HG02678 (cell line): ENCODE data around the gene HDGF.

Source experiments
- ATAC-seq: cut with Tn5 transposase; IDR thresholded peaks from one replicate; pipeline ENCODE4 v1.9.1; 2021; ENCODE audit warnings: mild to moderate bottlenecking, moderate library complexity; ENCODE audit not compliant: unreplicated experiment

The HDGF gene

GRCh38 chr1:156746728-156747631, 4.5 kb downstream of the HDGF start:
- no peak for ATAC-seq

DNA sequence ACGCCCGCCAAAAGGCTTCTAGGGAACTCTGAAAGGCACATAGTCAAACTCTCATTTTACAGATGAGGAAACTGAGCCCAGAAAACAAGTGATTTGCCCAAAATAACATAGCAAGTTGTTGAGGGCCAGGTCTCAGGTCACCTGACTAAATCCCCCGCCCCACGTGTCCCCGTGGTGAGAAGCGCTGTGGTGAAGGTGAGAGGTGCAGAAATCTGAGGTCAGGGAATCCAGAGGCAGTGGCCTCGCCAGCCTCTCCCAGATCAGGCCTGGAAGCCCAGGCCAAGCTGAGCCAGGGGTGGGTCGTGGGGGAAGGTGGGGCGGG, 5.1 kb downstream of the HDGF start:
- ATAC-seq: no peak

- no peak for ATAC-seq
Observed at GRCh38 chr1:156745881-156746280, 5.6 kb downstream of the HDGF start.

GRCh38 chr1:156744786-156745419, 6.6 kb downstream of the HDGF start:
- no peak for ATAC-seq

GRCh38 chr1:156744344-156744743, 7.1 kb downstream of the HDGF start:
- ATAC-seq: no peak

GRCh38 chr1:156743367-156744302, 7.8 kb downstream of the HDGF start:
- ATAC-seq: no peak

DNA sequence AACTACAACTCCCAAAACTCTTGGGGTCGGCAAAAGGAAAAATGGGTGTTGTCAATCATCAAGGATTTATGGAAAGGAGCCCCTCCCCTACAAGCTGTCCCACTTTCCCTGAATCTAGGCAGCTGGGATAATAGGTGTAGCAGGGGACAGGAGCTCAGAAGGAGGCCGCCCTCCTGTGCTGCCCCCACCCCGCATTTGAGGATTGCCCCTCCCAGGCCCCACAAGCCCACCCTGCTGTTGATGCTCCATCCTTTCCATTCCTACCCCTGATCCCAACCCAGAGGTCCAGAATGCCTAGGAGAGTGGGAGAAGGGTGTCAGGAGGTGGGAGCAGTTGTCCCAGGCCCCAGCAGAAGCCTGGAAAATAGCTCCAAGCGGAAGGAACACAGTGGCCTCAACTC, 8.7 kb downstream of the HDGF start:
- ATAC-seq: no peak

DNA sequence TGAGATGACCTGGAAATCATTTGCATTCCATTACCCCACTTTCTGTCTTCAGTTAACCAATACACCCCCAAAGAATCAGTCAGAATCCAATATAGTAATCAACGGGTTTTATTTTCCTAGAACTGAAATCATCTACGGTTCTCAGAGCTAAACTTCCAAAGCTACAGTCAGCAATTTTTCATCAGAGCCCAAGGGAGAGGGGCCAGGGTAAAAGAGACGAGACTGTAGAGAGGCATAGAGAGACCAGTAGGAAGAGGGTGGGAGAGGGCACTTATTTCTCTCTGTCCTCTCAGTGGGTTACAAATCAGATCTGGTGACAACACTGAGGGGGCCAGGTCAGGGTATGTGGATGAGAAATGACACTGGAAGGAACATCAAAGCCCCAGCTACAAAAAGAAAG, 9.5 kb downstream of the HDGF start:
- no peak for ATAC-seq

- ATAC-seq: no peak
Observed at GRCh38 chr1:156741481-156741983, 9.9 kb downstream of the HDGF start.

DNA sequence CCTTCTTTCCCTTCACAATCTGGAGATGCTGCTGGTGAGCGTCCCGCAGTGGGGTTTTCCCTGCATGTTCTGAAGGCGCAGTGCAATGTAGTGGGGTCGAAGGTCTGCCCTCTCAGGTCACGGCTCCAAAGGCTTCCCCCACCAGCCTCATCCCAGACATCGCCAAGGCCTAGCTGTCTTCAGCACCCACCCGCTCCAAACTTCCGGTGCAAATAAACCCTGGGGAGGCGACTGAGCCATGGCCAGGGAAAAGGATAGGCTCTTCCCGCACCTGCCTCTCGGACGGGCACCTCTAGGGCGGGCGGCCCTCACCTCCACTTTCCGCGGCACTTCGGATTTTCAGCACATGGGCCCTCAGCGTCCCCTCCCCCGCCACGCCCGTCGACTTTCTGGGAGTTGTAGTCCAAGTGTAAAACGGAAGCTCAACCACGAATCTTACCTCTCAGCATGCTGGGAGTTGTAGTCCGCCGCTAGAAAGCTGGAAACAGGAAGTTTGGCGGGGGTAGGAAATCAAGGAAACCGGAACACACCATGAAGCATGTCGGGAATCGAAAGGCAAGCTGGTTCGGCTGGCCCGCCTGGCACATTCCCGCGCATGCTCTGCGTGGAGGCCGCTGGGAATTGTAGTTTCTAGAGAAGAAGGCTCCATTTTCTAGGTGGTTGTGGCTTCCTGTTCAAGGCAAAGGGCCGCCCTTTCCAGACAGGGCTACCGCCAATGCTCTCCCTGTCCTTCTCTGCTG, 10.6 kb downstream of the HDGF start, which contains the start of gene MRPL24:
MRPL24 (minus strand) TSS at position 348 of the 740 bp plus-strand sequence. CDS start 2,384 bp downstream, outside the sequence.
- ATAC-seq: peak; percentile 88

DNA sequence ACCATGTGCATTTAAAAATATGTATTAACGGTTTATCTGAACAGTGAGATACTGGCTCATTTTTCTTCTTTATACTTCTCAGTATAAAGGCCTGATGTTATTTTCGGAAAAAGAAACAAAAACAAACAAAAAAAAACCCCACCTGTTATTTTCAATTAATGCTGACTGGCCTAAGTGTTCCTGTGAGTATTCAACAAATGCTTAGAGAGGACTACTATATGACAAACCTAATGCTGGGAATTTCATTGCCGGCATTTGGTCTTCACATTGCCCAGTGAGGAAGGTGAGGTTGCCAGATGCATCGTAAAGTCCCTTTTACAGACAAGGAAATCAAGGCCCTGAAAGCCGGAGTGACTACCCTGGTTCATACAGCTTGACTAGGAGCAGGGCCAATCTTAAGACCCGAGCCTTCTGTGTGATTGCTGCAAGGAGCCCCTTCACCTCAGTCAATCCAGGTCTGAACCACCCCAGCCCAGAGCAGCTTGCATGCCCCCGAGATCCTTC, 11.2 kb downstream of the HDGF start:
- no peak for ATAC-seq

- ATAC-seq: no peak
Observed at GRCh38 chr1:156738916-156739315, 12.6 kb downstream of the HDGF start.

- no peak for ATAC-seq
Observed at GRCh38 chr1:156738407-156738806, 13.1 kb downstream of the HDGF start.

GRCh38 chr1:156733989-156734584, 17.4 kb downstream of the HDGF start:
- ATAC-seq: no peak

DNA sequence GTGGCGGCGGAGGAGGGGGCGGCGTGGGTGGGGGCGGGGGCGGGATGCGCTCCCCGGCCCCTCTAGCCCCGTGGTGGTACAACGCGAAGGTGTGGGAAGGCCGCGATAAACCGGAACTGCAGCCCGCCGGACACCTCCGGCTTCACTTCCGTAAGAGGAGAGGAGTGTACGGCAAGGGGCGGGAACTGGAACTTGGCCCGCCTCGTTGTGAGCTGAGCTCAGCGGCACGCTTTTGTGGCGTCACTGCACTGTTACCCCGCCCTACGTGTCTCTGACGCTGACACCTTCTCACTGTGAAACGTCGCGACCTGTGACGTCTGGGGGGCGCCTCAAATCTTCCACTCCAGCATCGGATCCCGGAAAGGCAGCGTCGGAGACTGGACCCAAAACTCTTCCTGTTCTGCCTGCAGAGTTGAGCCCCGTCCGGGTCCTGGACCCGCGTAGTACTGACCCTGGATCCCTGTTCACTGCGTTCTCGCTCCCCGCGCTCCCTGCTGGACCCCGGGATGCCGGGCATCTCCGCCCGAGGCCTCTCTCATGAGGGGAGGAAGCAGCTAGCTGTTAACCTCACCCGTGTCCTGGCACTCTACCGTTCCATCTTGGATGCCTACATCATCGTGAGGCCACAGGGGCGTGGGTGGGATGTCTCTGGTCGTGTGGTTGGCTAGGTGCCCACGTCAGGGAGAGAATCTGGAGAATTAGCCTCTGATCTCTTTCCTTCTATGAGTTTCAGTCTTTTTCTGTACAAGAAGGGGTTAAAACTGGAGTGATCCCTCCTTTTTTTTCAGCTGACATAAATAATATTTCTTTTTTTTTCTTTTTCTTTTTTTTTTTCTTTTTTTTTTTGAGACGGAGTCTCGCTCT, 22.6 kb downstream of the HDGF start, which contains the start of gene ISG20L2:
ISG20L2 (minus strand) TSS at position 168 of the 864 bp plus-strand sequence. CDS start 1,114 bp downstream, outside the sequence.
- ATAC-seq: peak; percentile 91

DNA sequence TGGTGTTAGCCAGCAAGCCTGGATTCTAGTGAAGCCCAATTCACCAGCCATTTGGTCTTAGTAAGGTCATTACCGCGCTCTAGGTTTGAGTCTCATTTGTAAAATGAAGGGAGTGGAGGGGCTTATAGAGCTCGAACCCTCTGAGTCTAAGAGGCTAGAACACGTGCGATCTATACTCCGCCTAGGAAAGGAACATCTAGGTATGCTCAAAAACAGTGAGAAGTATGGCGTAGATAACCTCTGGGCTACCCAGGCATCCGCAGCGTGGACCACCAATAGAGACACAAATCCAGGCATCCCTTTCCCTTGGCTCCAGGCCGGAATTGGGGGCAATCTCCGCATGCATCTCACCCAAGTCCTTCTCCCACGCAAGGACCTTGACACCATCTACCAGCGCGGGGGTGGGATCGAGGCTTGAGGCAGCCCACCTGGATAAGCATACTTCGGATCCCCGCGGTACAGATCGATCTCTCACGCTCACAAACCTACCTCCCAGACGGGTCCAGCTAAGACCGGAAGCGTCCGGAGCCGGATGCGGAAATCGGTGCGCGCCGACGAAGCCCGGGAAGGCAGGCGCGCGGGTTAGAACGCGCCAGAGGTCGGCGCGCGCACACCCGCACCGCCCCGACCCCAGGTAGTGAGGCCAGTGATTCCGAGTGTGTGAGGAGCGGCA, 23.4 kb downstream of the HDGF start, which contains the start of gene METTL25B:
METTL25B (plus strand) TSS at position 544 of the 673 bp plus-strand sequence. CDS start 636 bp downstream, outside the sequence.
- ATAC-seq: peak; percentile 60

DNA sequence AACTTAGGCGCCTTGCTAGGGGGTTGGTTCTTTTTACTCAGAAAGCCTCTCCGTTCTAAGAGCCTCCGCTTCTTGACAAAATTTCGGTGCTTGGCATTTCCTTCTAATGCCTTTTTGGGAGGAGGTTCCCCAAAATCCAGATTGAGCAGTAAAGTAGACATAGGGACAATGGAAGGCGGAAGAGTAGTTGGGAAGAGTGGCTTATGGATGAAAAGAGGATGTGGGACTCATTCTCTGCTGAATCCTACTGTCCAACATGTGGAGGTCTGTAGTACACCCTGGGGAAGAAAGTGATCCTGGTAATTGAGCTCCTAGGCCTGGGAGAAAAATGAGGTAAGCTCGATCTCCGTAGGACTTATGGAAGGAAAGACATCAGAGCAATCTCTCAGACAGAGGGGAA, 24.0 kb downstream of the HDGF start:
- ATAC-seq: no peak
